Measurements from ENCODE around the gene FGF22. TPM values are rescaled to one million over a fixed set of nuclear protein-coding genes. Genes with fewer than 3 reads are reported as not detected.
"Not testable (repeated sequence)": the region's sequence is repeated elsewhere in the genome, so short reads cannot be mapped to it uniquely, and the experiment has no call there.

FGF22 gene
- total and polyA plus RNA-seq, 2 of the 8 experiments (the other 6 are each of a cell fraction or from before 2014, with no cell fraction given): 0.44 to 1.7 TPM

- H3K18ac ChIP-seq (ENCODE audit: extremely low read depth, low read length); H3K79me1 ChIP-seq (ENCODE audit: low read depth, low read length); H2AK5ac ChIP-seq (ENCODE audit: low read depth, low read length); H4K91ac ChIP-seq (replicated peaks; ENCODE audit: insufficient read length, low read length); H3K27me3 ChIP-seq (replicated peaks in 1 of 4; ENCODE audit: control insufficient read depth in 3 of 4, extremely low read depth in 1 of 4, insufficient read depth in 3 of 4, low read length in 3 of 4); H3K9me3 ChIP-seq (ENCODE audit: insufficient read depth in 2 of 2, low read depth in 1 of 2, low read length in 1 of 2); H2BK20ac ChIP-seq (ENCODE audit: low read length); H2BK12ac ChIP-seq (ENCODE audit: low read depth, low read length); H4K5ac ChIP-seq (ENCODE audit: insufficient read length, low read depth, low read length); H2BK5ac ChIP-seq (ENCODE audit: low read depth, low read length); H3K79me2 ChIP-seq (ENCODE audit: control insufficient read depth in 1 of 2, insufficient read depth in 2 of 2, low read length in 2 of 2); FAIRE-seq; H3K14ac ChIP-seq (ENCODE audit: insufficient read length); H3K4ac ChIP-seq (replicated peaks; ENCODE audit: insufficient read length, low read depth, low read length); DNase-seq (ENCODE audit: low read depth in 1 of 2, low spot score in 2 of 2); H3K4me3 ChIP-seq (ENCODE audit: extremely low read depth in 1 of 4, insufficient read depth in 2 of 4, low read depth in 3 of 4, low read length in 4 of 4); H3K9ac ChIP-seq (replicated peaks in 1 of 4; ENCODE audit: extremely low read depth in 1 of 4, low read depth in 3 of 4, low read length in 3 of 4); H3K27ac ChIP-seq (ENCODE audit: low read depth, low read length); H3K23ac ChIP-seq (ENCODE audit: insufficient read length); H3K4me1 ChIP-seq (replicated peaks in 1 of 4; ENCODE audit: control insufficient read depth in 3 of 4, insufficient read depth in 4 of 4, low read length in 3 of 4); H2BK120ac ChIP-seq (replicated peaks; ENCODE audit: low read depth, low read length); H2AFZ ChIP-seq (ENCODE audit: low read length); H2BK15ac ChIP-seq (ENCODE audit: low read length); H4K8ac ChIP-seq (ENCODE audit: extremely low read depth, insufficient read depth, low read length); H3K36me3 ChIP-seq (ENCODE audit: control insufficient read depth in 2 of 4, insufficient read depth in 4 of 4, low read length in 3 of 4); H3K4me2 ChIP-seq (ENCODE audit: insufficient read depth in 1 of 2, low read depth in 2 of 2, low read length in 2 of 2); H3K56ac ChIP-seq (replicated peaks; ENCODE audit: insufficient read length, low read depth, low read length); H3K23me2 ChIP-seq (ENCODE audit: low read depth, low read length); H4K20me1 ChIP-seq (replicated peaks in 1 of 2; ENCODE audit: control insufficient read depth in 1 of 2, insufficient read depth in 2 of 2, low read length in 2 of 2): not testable (repeated sequence)
- ChIA-PET POLR2A (ENCODE audit: partially characterized antibody) (interaction anchor here (0.6 to 1.6 kb wide), 4 partner anchors 10 to 133 kb away, joined by 3 to 5 read pairs (median 3); no protein-coding TSS in a partner anchor), CTCF (ENCODE audit: partially characterized antibody) (interaction anchor here (0.6 to 2.8 kb wide), 10 partner anchors 8 to 158 kb away, joined by 3 to 16 read pairs (median 4); no protein-coding TSS in a partner anchor)
- 79% methylated on average over 12 of the region's 12 CpGs; no CpG with 5 or more reads in 1 of the 2 experiments for WGBS, 2 experiments (ENCODE audit: extremely low coverage in 1 of 2, insufficient coverage in 1 of 2, insufficient read length in 1 of 2, insufficient replicate concordance in 2 of 2, low coverage in 1 of 2, low lambda C conversion rate in 2 of 2, missing lambda C conversion rate in 1 of 2)
These were observed 29.2 kb downstream of the FGF22 start for GRCh38 chr19:668675-669434.
